Measurements from ENCODE around the gene FA2H.

Gene FA2H

GRCh38 chr16:74797414-74797813 is 22.8 kb upstream of the FA2H start:
- no peak overlapping the region for H3K27ac ChIP-seq (replicated peaks; ENCODE audit: low read length)
- no peaks in the 10 kb centered on the region for H3K4me1 ChIP-seq (ENCODE audit: control insufficient read depth in 2 of 2, insufficient read depth in 1 of 2, low read depth in 1 of 2, low read length in 2 of 2)
- no peak overlapping the region for H3K9ac ChIP-seq (ENCODE audit: low read depth, low read length, poor library complexity)
- no peaks in the 10 kb centered on the region for H3K79me1 ChIP-seq (ENCODE audit: low read depth, low read length)
- no peak overlapping the region for H2AK5ac ChIP-seq (ENCODE audit: low read depth, low read length)
- no peak overlapping the region for H3K23ac ChIP-seq (ENCODE audit: low read depth, low read length, poor library complexity)
- no peak overlapping the region for H3K4ac ChIP-seq (ENCODE audit: low read length)
- no peak overlapping the region for H3K4me2 ChIP-seq (ENCODE audit: insufficient read depth, low read length, poor library complexity, severe bottlenecking)
- H2BK5ac ChIP-seq (ENCODE audit: low read length) = no peak overlapping the region
- DNase-seq (ENCODE audit: low spot score) = no peak
- no peak overlapping the region for H3K4me3 ChIP-seq (ENCODE audit: low read length in 2 of 2)
- no peak overlapping the region for H2AFZ ChIP-seq (ENCODE audit: low read length)
- H2BK12ac ChIP-seq (ENCODE audit: low read length) = no peak overlapping the region
- H3K9me3 ChIP-seq (replicated peaks in 1 of 2; ENCODE audit: control insufficient read depth in 2 of 2, insufficient read depth in 1 of 2, low read depth in 1 of 2, low read length in 2 of 2) = no peaks in the 10 kb centered on the region
- no peak overlapping the region for H2BK120ac ChIP-seq (ENCODE audit: low read depth, low read length)
- H2BK15ac ChIP-seq (ENCODE audit: low read length) = no peak overlapping the region
- peaks cover 0 to 7% (median 0%) of the 10 kb centered on the region in 3 experiments for H3K27me3 ChIP-seq (ENCODE audit: control insufficient read depth in 3 of 3, insufficient read depth in 3 of 3, low read depth in 1 of 3, low read length in 3 of 3)
- H3K36me3 ChIP-seq (replicated peaks in 1 of 2; ENCODE audit: control insufficient read depth in 2 of 2, insufficient read depth in 2 of 2, low read length in 2 of 2) = no peaks in the 10 kb centered on the region
- no peak overlapping the region for H4K8ac ChIP-seq (ENCODE audit: low read depth, low read length)
- H3K14ac ChIP-seq (ENCODE audit: low read length) = no peak overlapping the region
- no peak overlapping the region for H3K18ac ChIP-seq (ENCODE audit: low read length)
- no peak overlapping the region for H4K91ac ChIP-seq (ENCODE audit: low read depth, low read length, poor library complexity)
- no CpG with 5 or more reads among the region's 1 CpG for WGBS, 2 donors (ENCODE audit: extremely low coverage in 2 of 2, insufficient read length in 2 of 2, insufficient replicate concordance in 1 of 2)

GRCh38 chr16:74795104-74795503 is 20.5 kb upstream of the FA2H start:
- no peak overlapping the region for H3K4ac ChIP-seq (ENCODE audit: low read length)
- no peak overlapping the region for H3K18ac ChIP-seq (ENCODE audit: low read length)
- no peaks in the 10 kb centered on the region for H3K36me3 ChIP-seq (replicated peaks in 1 of 2; ENCODE audit: control insufficient read depth in 2 of 2, insufficient read depth in 2 of 2, low read length in 2 of 2)
- no peak overlapping the region for H4K91ac ChIP-seq (ENCODE audit: low read depth, low read length, poor library complexity)
- H3K23ac ChIP-seq (ENCODE audit: low read depth, low read length, poor library complexity) = no peak overlapping the region
- H3K4me1 ChIP-seq (ENCODE audit: control insufficient read depth in 2 of 2, insufficient read depth in 1 of 2, low read depth in 1 of 2, low read length in 2 of 2) = no peaks in the 10 kb centered on the region
- WGBS, 2 donors (ENCODE audit: extremely low coverage in 2 of 2, insufficient read length in 2 of 2, insufficient replicate concordance in 1 of 2) = no CpG with 5 or more reads among the region's 2 CpGs
- H3K27ac ChIP-seq (replicated peaks; ENCODE audit: low read length) = no peak overlapping the region
- no peak overlapping the region for H2AFZ ChIP-seq (ENCODE audit: low read length)
- H3K9me3 ChIP-seq (replicated peaks in 1 of 2; ENCODE audit: control insufficient read depth in 2 of 2, insufficient read depth in 1 of 2, low read depth in 1 of 2, low read length in 2 of 2) = no peaks in the 10 kb centered on the region
- H3K27me3 ChIP-seq (ENCODE audit: control insufficient read depth in 3 of 3, insufficient read depth in 3 of 3, low read depth in 1 of 3, low read length in 3 of 3) = peaks cover 0 to 7% (median 0%) of the 10 kb centered on the region in 3 experiments
- H2BK120ac ChIP-seq (ENCODE audit: low read depth, low read length) = no peak overlapping the region
- no peak overlapping the region for H2BK15ac ChIP-seq (ENCODE audit: low read length)
- H3K9ac ChIP-seq (ENCODE audit: low read depth, low read length, poor library complexity) = no peak overlapping the region
- H3K14ac ChIP-seq (ENCODE audit: low read length) = no peak overlapping the region
- H2BK12ac ChIP-seq (ENCODE audit: low read length) = no peak overlapping the region
- no peaks in the 10 kb centered on the region for H3K79me1 ChIP-seq (ENCODE audit: low read depth, low read length)
- no peak overlapping the region for H3K4me3 ChIP-seq (ENCODE audit: low read length in 2 of 2)
- H3K4me2 ChIP-seq (ENCODE audit: insufficient read depth, low read length, poor library complexity, severe bottlenecking) = no peak overlapping the region
- H2BK5ac ChIP-seq (ENCODE audit: low read length) = no peak overlapping the region
- no peak overlapping the region for H2AK5ac ChIP-seq (ENCODE audit: low read depth, low read length)
- no peak overlapping the region for H4K8ac ChIP-seq (ENCODE audit: low read depth, low read length)
- DNase-seq (ENCODE audit: low spot score) = no peak

GRCh38 chr16:74794668-74795067 is 20.0 kb upstream of the FA2H start:
- no peak overlapping the region for H3K27ac ChIP-seq (replicated peaks; ENCODE audit: low read length)
- WGBS, 2 donors (ENCODE audit: extremely low coverage in 2 of 2, insufficient read length in 2 of 2, insufficient replicate concordance in 1 of 2) = no CpG with 5 or more reads among the region's 2 CpGs

GRCh38 chr16:74793571-74793970 is 19.0 kb upstream of the FA2H start:
- H3K36me3 ChIP-seq (replicated peaks in 1 of 2; ENCODE audit: control insufficient read depth in 2 of 2, insufficient read depth in 2 of 2, low read length in 2 of 2) = no peaks in the 10 kb centered on the region
- no peaks in the 10 kb centered on the region for H3K79me1 ChIP-seq (ENCODE audit: low read depth, low read length)
- no peak overlapping the region for H2BK15ac ChIP-seq (ENCODE audit: low read length)
- H3K4me1 ChIP-seq (ENCODE audit: control insufficient read depth in 2 of 2, insufficient read depth in 1 of 2, low read depth in 1 of 2, low read length in 2 of 2) = no peaks in the 10 kb centered on the region
- DNase-seq (ENCODE audit: low spot score) = no peak
- H2BK12ac ChIP-seq (ENCODE audit: low read length) = no peak overlapping the region
- no peak overlapping the region for H4K91ac ChIP-seq (ENCODE audit: low read depth, low read length, poor library complexity)
- H3K27me3 ChIP-seq (ENCODE audit: control insufficient read depth in 3 of 3, insufficient read depth in 3 of 3, low read depth in 1 of 3, low read length in 3 of 3) = peaks cover 0 to 7% (median 0%) of the 10 kb centered on the region in 3 experiments
- H4K8ac ChIP-seq (ENCODE audit: low read depth, low read length) = no peak overlapping the region
- no peak overlapping the region for H3K4me2 ChIP-seq (ENCODE audit: insufficient read depth, low read length, poor library complexity, severe bottlenecking)
- H3K4me3 ChIP-seq (ENCODE audit: low read length in 2 of 2) = no peak overlapping the region
- H3K4ac ChIP-seq (ENCODE audit: low read length) = no peak overlapping the region
- H3K27ac ChIP-seq (replicated peaks; ENCODE audit: low read length) = no peak overlapping the region
- no CpG with 5 or more reads among the region's 2 CpGs for WGBS, 2 donors (ENCODE audit: extremely low coverage in 2 of 2, insufficient read length in 2 of 2, insufficient replicate concordance in 1 of 2)
- no peak overlapping the region for H3K18ac ChIP-seq (ENCODE audit: low read length)
- no peak overlapping the region for H3K14ac ChIP-seq (ENCODE audit: low read length)
- no peak overlapping the region for H2AK5ac ChIP-seq (ENCODE audit: low read depth, low read length)
- H2BK120ac ChIP-seq (ENCODE audit: low read depth, low read length) = no peak overlapping the region
- no peaks in the 10 kb centered on the region for H3K9me3 ChIP-seq (replicated peaks in 1 of 2; ENCODE audit: control insufficient read depth in 2 of 2, insufficient read depth in 1 of 2, low read depth in 1 of 2, low read length in 2 of 2)
- no peak overlapping the region for H3K23ac ChIP-seq (ENCODE audit: low read depth, low read length, poor library complexity)
- H2AFZ ChIP-seq (ENCODE audit: low read length) = no peak overlapping the region
- H3K9ac ChIP-seq (ENCODE audit: low read depth, low read length, poor library complexity) = no peak overlapping the region
- no peak overlapping the region for H2BK5ac ChIP-seq (ENCODE audit: low read length)

More at GRCh38 chr16:74794668-74795067, 20.0 kb upstream of the FA2H start:
- Histone ChIP-seq H3K4me2 (ENCODE audit: insufficient read depth, low read length, poor library complexity, severe bottlenecking) (no peak overlapping the region), H2BK5ac (ENCODE audit: low read length) (no peak overlapping the region), H4K91ac (ENCODE audit: low read depth, low read length, poor library complexity) (no peak overlapping the region), H3K4ac (ENCODE audit: low read length) (no peak overlapping the region), H3K14ac (ENCODE audit: low read length) (no peak overlapping the region), H4K8ac (ENCODE audit: low read depth, low read length) (no peak overlapping the region), H3K4me3 (ENCODE audit: low read length in 2 of 2) (no peak overlapping the region), H3K4me1 (ENCODE audit: control insufficient read depth in 2 of 2, insufficient read depth in 1 of 2, low read depth in 1 of 2, low read length in 2 of 2) (no peaks in the 10 kb centered on the region), H3K79me1 (ENCODE audit: low read depth, low read length) (no peaks in the 10 kb centered on the region), H3K18ac (ENCODE audit: low read length) (no peak overlapping the region), H3K9ac (ENCODE audit: low read depth, low read length, poor library complexity) (no peak overlapping the region), H3K23ac (ENCODE audit: low read depth, low read length, poor library complexity) (no peak overlapping the region), H2AFZ (ENCODE audit: low read length) (no peak overlapping the region), H3K9me3 (replicated peaks in 1 of 2; ENCODE audit: control insufficient read depth in 2 of 2, insufficient read depth in 1 of 2, low read depth in 1 of 2, low read length in 2 of 2) (no peaks in the 10 kb centered on the region), H2BK12ac (ENCODE audit: low read length) (no peak overlapping the region), H2BK15ac (ENCODE audit: low read length) (no peak overlapping the region), H3K27me3 (ENCODE audit: control insufficient read depth in 3 of 3, insufficient read depth in 3 of 3, low read depth in 1 of 3, low read length in 3 of 3) (peaks cover 0 to 7% (median 0%) of the 10 kb centered on the region in 3 experiments), H2BK120ac (ENCODE audit: low read depth, low read length) (no peak overlapping the region), H3K36me3 (replicated peaks in 1 of 2; ENCODE audit: control insufficient read depth in 2 of 2, insufficient read depth in 2 of 2, low read length in 2 of 2) (no peaks in the 10 kb centered on the region), H2AK5ac (ENCODE audit: low read depth, low read length) (no peak overlapping the region)
- DNase-seq (ENCODE audit: low spot score) = no peak

Data from neuronal stem cell (in vitro differentiated cells).